Measurements from ENCODE around the gene EFNB3.

The EFNB3 gene

DNA sequence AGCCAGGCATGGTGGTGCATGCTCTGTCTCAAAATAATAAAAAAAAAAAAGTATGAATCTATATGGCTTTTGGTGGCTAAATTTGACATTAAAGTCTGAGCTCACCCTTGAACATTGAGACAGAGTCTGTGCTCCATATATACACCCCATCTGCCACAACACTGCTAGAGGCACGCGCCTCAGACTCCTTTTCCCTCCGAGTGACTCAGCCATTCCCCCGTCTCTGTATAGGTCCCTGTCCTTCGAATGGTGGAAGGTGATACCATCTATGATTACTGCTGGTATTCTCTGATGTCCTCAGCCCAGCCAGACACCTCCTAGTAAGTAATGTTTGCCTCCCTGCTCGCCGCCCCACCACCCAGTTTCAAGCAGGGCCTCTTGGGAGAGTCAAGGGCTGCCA is 4.5 kb upstream of the EFNB3 start:
- no peak for DNase-seq

DNA sequence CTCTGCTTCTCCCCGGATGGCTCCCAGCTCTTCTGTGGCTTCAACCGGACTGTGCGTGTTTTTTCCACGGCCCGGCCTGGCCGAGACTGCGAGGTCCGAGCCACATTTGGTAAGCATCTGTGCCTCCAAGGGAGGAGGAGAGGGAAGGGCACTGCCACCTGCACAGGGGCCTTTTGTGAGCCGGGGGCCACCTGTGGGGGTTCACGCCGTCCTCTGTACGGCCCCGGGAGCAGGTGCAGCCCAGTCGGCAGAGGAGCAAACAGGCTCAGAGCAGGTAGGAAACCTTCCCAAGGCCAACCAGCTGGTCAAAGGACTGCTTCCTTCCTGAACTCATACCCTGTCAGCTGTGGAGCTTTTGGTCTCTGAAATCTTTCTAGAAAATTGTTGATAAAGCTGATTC is 3.3 kb upstream of the EFNB3 start:
- DNase-seq, result no peak

DNA sequence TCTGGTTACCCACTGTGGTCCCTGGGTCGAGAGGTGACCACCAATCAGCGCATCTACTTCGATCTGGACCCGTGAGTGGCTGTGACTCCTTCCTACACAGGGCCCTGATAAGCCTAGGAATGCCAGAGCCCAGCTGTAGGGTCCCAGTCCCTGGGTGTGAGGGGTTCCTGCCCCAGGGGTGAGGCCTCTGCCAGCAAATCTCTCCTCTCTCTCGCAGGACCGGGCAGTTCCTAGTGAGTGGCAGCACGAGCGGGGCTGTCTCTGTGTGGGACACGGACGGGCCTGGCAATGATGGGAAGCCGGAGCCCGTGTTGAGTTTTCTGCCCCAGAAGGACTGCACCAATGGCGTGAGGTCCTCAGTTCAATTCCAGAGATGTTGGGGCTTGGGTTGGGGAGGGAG is 2.2 kb upstream of the EFNB3 start:
- no peak for DNase-seq

DNA sequence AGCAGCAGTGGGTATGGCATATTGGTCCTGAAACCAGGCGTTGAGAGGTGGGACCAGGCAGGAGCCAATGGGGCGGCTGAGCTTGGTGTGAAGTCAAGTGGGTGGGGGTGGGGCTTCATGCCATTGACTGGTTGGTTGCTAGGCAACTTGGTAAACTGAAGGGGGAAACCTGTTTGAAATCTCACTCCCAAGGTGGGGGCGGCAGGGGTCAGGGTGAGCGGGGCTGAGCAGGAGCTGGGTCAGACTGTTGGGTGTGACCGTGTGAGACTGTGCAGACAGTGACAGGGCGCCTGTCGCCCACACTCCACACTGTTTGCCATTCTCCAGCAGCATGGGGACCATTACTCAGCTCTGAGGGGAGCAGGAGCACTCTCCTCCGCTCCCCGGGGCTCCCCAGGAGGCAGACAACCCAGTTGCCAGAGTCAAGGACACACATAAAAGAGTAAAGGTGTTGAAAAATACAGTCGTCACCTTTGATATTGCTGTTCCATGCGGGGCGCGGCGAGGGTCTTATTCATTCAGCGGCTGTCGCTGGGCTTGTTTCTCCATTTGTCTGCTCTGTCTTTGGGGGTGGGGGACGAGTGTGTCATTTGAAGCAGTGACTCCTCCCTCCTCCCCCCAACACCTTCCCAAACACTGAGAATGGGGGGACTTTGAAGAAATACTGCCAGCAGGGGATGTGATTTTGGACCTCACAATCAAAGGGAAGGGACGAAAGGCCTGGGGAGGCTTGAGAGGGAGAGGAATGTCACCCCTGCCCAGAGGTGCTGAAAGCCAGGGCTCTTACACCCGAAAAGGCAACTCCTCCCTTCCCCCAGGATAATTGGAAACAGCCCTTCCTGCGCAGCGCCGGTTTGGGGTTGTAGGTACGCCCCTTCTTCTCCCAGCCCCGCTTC is 1.2 kb upstream of the EFNB3 start:
- no peak for DNase-seq

DNA sequence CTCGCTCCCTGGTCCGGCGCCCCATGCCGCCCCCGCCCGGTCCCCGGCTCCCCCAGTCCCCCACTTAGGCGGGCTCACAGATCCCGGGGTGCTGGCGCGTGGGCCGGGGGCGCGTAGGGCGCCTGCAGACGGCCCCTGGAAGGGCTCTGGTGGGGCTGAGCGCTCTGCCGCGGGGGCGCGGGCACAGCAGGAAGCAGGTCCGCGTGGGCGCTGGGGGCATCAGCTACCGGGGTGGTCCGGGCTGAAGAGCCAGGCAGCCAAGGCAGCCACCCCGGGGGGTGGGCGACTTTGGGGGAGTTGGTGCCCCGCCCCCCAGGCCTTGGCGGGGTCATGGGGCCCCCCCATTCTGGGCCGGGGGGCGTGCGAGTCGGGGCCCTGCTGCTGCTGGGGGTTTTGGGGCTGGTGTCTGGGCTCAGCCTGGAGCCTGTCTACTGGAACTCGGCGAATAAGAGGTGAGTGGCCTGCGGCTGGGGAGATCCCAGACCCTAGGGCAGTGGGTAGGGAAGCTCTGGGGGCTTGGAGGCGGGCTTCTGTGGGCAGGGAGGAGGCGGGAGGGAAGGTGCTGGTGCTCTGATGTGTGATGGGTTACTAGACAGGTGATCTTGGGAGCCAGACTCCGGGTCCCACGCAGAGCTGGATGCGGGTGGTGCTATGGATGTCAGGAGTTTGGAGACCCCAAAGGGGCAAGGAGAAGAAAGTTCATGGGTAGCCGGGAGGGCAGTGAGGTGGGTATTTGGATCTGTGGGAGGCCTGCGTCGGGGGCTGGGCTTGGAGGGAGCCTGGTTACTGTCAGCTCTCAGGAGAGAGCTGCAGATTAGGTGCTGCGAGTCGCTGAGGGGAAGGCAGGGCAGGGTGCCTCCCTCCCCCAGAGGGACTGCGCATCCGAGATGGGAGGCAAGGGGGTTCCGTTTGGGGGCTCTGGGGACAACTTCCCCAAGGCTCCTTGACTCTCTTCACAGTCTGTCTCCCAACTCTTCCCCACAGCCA is 560 bp downstream of the EFNB3 start:
- DNase-seq, result no peak

DNA sequence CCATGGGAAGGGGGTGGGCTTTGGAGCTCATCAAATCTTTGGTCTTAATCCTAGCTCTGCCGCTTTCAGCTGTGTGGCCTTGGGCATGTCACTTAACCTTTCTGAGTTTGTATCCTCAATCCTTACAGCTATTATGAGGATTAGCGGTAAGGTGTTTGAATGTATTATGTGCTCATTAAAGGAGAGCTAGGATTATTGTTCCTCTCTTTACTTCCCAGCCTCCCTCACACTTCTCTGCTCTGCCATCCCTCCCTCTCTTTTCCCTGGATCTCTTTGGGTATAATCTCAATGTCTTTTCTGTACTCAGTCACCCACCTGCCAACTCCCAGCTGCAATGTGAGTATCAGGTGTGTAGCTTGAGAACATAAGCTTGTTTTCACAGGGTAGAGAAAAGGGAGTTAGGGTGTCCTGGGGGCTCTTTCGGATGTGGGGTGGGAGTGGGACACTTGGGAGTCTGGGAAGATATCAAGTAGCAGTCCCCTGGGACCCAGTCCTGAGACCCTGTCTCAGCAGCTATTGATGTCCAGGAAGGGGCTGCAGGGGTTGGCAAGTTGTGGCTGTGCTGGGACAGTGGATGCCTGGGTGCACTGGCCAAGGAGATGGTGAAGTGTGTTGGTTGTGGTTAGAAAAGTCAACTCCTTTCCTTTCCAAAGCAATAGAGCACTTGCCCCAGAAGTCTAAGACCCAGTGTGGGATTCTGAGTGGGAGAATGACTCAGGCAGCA is 1.8 kb downstream of the EFNB3 start:
- DNase-seq, result no peak

DNA sequence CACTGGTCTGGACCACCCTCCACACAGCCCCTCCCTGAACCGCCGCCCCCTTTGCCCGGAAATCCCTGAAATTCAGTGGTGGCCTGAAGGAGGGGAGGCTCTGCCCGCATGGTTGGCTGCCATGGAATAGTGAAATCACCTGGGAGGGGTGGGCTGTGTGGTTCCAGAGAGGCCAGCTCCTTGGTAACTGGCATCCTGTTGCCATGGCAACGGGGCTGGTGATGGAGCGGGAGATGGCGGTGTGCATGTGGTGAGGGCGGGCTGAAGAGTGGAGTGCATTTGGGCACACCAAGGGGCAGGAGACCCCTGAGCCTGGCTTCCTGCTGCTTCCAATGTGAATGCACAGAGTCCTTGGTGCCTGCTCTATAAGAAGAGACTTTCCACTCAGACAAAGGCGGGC is 2.4 kb downstream of the EFNB3 start:
- no peak for DNase-seq

DNA sequence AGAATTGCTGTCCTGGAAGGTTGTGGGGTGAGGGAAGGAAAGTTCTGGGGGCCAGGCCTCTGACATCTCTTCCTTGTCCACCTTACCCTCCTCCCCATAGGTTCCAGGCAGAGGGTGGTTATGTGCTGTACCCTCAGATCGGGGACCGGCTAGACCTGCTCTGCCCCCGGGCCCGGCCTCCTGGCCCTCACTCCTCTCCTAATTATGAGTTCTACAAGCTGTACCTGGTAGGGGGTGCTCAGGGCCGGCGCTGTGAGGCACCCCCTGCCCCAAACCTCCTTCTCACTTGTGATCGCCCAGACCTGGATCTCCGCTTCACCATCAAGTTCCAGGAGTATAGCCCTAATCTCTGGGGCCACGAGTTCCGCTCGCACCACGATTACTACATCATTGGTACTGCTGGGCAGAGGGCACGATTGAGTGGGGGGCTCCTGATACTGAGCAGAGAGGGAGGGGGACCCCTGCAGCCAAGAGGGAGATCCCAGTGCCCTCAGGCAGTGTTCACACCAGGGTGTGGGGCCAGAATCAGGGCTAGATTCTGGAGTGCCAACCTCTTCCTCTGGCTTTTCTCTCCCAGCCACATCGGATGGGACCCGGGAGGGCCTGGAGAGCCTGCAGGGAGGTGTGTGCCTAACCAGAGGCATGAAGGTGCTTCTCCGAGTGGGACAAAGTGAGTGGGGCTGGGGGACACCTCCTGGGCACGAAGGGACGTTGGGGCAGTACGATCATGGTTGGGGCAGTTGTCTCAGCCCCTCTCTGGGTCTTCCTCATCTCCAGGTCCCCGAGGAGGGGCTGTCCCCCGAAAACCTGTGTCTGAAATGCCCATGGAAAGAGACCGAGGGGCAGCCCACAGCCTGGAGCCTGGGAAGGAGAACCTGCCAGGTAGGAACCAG is 3.1 kb downstream of the EFNB3 start:
- DNase-seq, result no peak

DNA sequence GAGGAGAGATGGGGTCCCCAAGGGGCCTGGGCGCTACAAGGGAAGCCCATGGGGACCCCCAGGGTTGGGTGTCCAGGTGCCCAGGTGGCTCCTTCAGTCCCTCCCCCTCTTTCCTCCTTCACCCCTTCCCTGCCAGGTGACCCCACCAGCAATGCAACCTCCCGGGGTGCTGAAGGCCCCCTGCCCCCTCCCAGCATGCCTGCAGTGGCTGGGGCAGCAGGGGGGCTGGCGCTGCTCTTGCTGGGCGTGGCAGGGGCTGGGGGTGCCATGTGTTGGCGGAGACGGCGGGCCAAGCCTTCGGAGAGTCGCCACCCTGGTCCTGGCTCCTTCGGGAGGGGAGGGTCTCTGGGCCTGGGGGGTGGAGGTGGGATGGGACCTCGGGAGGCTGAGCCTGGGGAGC is 4.0 kb downstream of the EFNB3 start:
- DNase-seq, result no peak

DNA sequence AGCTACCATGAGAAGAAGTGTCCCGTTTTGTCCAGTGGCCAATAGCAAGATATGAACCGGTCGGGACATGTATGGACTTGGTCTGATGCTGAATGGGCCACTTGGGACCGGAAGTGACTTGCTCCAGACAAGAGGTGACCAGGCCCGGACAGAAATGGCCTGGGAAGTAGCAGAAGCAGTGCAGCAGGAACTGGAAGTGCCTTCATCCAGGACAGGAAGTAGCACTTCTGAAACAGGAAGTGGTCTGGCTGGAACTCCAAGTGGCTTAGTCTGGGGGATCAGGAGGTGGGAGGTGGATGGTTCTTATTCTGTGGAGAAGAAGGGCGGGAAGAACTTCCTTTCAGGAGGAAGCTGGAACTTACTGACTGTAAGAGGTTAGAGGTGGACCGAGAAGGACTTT is 5.3 kb downstream of the EFNB3 start:
- DNase-seq, result no peak

DNA sequence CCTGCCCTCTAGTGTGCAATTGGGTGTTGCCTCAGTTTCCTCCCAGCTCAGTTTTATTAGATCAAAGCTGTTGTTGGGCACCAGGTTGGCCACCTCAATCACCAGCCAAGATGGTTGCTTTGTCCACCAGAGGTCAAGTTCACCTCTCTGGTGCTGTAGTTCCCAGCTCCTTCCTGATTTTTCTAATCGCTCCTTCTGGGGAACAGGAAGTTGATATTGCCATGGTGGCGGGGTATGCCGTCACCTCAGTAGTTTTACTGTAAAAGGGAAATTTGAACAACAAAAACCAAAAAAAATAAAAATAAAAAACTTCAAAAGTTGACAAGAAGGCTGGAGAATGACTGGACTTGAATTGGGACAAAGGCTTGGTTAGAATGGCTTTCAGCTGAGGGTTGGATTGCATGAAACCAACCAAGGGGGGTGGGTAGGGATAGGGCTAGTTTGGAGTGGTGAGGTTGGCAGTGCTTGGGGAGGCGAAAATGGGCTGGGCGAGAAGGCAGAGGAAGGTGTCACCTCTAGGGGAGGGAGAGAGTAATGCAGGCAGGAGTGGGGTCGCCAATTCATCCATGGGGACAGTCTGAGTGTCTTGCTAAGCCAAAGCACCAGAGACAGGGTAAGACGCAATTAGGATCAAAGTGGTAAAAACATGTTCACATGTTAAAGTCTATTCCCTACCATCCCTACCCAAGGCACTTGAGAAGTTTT is 6.2 kb downstream of the EFNB3 start:
- no peak for DNase-seq

DNA sequence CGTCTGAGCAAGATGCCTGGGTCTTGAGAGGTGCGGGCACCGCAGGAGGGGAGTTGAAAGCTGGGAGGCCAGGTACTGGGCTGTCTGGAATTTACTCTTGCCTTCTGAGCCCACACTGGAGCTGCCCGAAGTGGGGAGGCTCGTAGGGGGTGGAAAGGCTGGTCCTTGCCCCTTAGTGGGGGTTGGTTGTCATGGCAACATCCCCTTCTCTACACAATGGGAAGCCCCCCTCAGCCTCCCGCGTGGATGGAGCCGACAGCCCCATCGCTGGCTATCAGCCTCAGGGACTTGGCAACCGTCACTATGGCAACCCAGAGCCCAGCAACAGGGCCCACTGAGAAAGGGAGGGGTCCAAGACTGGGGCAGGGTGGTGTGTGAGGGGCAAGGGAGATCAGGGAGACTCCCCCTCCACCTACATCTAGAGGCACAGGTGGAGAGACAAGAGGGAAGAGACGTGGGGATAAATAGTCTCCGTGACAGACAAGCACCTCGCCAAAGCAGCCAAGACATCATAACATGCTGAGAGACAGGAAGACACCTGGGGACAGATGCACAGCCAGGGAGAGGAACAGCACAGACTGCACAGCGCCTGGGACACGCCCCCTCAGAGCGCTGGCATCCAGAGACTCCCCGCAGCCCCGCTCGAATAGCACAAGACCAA is 7.2 kb downstream of the EFNB3 start:
- no peak for DNase-seq

DNA sequence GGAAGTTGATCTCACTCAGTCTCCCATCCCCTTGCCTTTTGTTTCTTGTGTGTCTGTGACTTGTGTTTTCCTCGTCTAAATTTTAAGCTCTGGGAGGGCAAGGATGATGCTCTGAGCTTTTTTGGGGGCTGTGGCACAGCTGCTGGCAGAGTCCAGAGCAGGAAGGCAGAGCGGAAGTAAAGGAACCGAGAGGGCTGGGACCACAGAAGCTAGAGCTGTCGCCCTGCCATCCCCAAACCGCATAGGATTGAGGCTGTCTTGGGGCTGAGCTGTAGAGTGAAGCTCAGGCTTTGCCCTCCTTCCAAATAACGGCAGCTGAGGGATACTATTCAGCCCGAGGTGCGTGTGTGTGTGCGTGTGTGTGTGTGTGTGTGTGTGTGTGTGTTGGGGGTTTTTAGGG is 8.8 kb downstream of the EFNB3 start:
- DNase-seq, result no peak

DNA sequence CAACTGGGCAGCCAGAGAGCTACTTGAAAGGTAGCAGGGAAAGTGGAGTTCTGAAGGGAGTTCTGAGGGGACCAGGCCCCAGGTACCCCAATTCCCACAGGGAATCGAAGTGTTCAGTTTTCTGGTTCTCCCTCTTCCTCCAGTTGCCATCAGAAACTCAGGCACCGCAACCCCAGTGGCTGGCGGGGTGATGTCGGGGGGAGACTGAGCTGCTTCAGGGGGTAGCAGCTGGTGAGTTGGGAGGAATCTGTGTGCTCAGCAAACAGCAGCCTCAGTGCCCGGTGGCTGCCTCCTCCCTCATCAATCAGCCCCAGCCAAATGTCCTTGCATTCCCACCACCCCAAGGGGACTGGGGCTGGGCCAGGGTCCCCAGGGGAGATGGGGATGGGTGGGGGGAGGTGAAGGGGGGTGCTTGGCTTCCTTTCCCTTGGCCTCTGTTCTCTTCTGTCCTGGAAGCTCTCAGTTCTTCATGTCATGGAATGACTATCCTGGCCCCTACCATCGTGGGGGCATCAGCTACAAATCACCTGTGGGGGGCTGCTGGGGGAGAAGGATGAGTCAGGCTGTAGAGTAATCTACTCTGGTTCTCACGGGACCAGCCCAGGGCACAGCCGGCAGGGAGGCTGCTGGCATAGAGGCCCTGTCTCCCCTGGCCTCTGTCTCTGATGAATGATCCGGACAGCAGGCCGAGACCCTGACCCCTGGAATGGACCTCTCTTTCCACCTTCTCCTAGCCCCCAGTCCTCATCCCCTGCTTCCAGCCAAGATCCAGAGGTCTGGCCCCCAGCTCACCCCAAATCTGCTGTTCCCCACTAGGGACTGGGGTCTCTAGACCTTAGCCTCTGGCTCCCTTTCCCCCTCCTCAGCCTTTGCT is 10.0 kb downstream of the EFNB3 start:
- no peak for DNase-seq

DNA sequence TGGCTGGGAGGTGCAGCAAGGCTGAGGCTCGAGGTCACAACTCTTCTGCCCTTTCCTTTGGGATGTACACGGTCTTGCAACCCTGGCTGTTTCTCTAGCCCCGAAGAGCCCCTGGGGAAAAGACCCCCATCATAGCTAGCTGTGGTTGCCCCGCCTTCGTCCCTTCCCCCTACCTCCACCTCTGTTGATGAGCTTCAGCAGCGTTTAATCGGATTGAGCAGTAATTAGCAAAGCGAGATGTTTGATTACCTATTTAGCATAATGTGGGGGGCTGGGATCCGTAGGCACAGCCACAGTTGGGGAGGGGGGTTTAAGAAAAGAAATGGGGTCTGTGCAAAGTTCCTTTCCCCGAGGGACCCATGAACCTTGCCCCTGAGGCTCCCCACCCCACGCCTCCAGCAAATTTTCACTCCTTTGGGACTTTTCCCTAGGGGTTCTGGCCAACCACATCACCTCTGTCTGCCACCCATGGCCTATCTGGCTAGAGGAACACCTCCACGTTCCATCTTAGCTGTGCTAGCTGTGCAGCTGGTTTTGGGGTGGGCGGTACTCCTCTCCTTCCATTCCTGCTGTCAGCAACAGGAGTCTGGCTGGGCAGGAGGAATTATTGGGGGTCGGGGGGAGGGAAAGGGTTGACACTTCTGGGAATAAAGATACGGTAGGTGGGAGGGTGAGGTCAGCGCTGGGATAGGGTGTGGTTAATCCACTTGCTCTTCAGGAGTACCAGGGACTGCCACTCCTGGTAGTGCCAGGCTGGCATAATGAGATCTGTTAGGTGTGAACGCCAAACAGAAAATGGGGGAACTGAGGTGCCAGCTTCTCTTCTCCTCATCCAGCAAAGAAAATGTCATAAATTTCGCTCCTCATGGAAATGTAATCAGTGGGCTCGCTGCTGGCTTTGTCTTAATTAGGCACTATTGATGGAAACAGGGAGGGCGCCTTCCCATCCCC is 11.2 kb downstream of the EFNB3 start:
- DNase-seq, result no peak

DNA sequence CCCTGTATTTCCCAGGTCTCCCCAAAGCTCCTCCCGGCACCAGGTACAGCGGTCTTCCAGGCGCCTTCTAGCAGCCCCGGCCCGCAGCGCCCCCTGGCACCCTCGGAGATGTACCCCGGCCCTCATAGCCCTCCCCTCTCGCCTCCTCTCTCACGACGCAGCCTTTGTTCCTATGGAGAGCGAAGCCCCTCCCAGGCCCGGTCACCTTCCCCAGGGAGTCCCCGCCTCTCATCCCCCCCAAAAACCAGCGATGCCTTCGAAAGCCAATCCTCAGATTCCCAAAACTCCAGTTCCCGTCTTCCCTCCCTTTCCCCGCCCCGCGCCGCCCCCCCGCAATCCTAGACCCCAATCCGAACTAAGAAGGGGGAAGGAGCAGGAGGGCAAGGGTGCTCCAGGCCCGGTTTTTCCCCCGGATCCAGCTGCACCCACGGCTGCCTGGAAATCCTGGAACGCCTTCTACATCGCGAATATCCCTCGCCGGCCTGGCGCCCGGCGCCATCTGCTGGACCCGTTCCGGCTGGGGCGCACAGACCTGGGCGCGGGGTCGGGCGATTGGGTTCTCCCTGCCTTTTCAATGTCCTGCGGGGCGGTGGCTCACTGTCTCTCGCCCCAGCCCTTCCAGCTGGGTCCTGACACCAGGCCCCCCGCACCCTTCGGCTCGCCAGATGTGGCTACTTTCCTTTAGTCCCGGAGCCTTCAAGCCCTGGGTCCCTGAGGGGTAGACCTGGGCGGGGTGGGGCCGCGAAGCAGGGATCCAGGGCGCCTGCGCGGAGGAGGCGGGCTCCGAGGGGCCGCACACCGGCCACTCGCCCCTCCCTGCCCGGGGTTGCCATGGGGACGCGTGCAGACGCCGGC is 12.1 kb downstream of the EFNB3 start, which contains the start of gene DNAH2:
Gene DNAH2 (plus strand): TSS at position 844 of the 855 bp plus-strand sequence. CDS start 1,991 bp downstream, outside the sequence.
- peak; percentile 35 for DNase-seq

DNA sequence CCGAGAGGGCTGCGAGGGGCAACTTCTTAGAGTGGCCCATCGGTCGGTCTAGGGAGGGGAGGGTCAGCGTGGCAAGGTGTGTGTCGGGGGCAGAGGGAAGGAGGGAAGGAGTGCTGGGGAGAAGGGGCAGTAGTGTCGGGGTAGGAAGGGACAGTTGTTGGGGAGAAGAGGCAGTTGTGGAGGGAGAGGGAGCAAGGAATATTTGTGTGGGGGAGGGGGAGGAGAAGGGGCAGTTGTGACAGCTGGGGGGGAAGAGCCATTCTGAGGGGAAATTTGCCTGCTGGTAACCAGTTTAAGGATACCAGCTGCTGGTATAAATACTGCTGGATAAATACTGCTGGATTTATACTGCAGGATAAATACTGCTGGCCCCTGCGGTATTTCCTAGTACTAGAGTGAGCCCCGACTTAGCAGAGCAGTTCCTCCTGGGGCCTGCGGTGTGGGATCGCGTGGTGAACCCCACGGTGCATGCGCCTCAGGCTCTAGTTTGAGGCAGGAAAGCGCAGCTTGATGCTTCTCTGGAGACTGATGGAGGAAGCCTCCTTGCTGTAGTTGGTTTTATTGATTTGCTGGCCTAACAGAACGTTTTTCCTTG is 12.9 kb downstream of the EFNB3 start:
- no peak for DNase-seq

All from activated CD8-positive, alpha-beta memory T cell treated with anti-CD3 and anti-CD28 coated beads, Interleukin-2, amount 50 U/mL, for 4 hours (primary cell).